HFF-Myc (cell line): ENCODE results near the gene PTPMT1.

Experiments used
- DNase-seq: peaks from one replicate; pipeline ENCODE4 v3.0.0-alpha.2; 2011; ENCODE audit warnings: low read depth; ENCODE audit errors: extremely low read depth
- H3K4me3 ChIP-seq: replicated peaks from 2 replicates; pipeline ENCODE4 v1.5.1; 2011; ENCODE audit warnings: low read depth, mild to moderate bottlenecking, control low read depth, low read length
- TF ChIP-seq, protein P1 (sequence below): IDR thresholded peaks from 2 replicates; pipeline ENCODE4 v1.5.1; 2012; ENCODE audit warnings: mild to moderate bottlenecking, low read depth, low read length, control low read depth; ENCODE audit errors: missing control alignments

The PTPMT1 gene

DNA sequence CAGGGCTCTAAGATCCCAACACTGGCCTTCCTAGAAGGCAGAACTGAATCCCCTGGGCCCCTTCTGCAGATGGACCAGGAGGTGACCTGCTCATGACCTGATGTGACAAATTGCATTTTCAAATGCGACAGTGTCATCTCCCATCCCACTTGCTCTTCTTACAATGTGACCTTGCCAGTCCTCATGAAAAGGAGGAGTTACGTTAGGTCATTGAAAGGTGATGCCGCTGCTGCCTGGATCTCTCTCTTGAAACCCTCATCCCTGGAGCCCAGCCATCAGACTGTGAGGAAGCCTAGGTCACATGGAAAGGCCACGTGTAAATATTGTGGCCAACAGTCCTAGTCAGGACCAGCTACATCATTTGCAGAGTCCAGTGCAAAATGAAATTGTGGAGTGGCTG lies 34.5 kb downstream of the PTPMT1 start:
- no peak overlapping the region for H3K4me3 ChIP-seq
- TF ChIP-seq, protein P1, sequence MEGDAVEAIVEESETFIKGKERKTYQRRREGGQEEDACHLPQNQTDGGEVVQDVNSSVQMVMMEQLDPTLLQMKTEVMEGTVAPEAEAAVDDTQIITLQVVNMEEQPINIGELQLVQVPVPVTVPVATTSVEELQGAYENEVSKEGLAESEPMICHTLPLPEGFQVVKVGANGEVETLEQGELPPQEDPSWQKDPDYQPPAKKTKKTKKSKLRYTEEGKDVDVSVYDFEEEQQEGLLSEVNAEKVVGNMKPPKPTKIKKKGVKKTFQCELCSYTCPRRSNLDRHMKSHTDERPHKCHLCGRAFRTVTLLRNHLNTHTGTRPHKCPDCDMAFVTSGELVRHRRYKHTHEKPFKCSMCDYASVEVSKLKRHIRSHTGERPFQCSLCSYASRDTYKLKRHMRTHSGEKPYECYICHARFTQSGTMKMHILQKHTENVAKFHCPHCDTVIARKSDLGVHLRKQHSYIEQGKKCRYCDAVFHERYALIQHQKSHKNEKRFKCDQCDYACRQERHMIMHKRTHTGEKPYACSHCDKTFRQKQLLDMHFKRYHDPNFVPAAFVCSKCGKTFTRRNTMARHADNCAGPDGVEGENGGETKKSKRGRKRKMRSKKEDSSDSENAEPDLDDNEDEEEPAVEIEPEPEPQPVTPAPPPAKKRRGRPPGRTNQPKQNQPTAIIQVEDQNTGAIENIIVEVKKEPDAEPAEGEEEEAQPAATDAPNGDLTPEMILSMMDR: no peak
- DNase-seq: no peak

DNA sequence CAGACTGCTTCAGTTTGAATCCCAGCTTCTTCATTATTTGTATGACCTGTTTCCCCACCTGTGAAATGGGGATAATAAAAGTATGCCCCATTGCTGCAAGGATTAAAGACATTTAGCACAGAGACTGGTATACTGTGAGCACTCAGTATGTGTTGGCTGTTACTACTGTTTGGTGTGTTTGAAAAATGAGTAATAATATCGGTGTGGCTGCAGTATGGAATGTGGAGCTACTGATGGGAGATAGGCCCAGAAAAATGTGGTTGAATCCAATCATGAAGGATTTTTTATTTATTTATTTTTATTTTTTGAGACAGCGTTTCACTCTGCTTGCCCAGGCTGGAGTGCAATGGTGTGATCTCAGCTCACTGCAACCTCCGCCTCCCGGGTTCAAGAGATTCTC lies 37.9 kb downstream of the PTPMT1 start:
- DNase-seq: no peak
- TF ChIP-seq, protein P1: no peak
- no peak overlapping the region for H3K4me3 ChIP-seq

DNA sequence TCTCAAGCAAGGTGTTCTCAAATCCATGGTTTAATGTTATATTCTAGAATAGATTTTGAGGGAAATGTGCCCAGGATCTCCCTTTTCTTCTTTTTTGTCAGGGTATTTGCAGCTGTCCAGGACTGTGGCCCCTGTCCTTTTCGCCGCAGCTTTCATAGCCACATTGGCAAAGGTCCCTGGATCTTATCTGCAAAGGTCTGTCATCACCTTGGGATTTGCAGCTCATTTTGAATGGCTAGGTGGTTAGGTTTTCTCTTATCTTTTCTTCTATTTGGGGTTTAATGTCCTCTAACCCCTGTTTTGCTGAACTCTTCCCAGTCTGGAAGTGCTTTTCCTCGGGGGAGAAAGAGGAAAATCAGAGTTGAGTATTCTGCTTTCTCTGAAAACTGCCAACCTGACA lies 40.5 kb downstream of the PTPMT1 start:
- DNase-seq: no peak
- H3K4me3 ChIP-seq: no peak overlapping the region
- TF ChIP-seq, protein P1: no peak

DNA sequence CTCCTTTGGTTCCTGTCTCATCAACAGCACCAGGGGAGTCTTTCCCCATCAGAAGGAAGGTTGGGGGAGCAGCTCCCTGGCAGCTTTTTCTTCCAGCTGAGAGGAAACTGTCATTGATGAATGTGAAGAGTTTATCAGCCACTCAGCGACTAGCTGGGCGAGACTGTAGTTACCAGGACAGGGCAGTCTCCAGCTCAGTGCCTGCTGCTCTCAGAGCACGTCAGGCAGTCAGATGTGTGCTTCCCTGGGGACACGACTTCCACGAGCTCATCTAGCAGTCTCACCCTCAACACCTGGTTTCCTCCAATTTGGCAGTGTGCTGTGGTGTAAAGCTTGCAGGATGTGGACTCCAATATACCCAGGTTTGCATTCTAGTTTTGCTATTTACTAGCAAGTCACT lies 41.3 kb downstream of the PTPMT1 start:
- H3K4me3 ChIP-seq: no peak overlapping the region
- TF ChIP-seq, protein P1: no peak
- no peak for DNase-seq

DNA sequence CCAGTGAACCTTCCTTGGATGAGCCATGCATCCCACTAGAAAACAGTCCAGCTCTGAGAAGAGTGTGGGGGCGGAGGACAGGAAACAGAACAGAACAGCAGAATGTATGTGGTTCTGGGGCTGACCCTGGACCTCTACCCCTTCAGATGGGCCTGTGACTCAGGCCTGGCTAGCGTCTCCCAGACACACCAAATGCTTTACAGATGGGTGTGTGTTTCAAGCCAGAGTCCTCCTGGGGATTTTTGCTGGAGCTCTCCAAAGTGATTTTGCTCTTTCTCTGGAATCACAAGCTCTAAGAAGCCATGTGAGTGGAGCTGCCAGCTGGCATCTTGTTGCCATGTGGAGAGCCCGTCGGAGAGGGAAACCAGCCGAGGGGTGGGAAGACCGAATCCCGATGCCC lies 42.0 kb downstream of the PTPMT1 start:
- H3K4me3 ChIP-seq: no peak overlapping the region
- DNase-seq: peak; percentile 93
- TF ChIP-seq, protein P1: no peak

DNA sequence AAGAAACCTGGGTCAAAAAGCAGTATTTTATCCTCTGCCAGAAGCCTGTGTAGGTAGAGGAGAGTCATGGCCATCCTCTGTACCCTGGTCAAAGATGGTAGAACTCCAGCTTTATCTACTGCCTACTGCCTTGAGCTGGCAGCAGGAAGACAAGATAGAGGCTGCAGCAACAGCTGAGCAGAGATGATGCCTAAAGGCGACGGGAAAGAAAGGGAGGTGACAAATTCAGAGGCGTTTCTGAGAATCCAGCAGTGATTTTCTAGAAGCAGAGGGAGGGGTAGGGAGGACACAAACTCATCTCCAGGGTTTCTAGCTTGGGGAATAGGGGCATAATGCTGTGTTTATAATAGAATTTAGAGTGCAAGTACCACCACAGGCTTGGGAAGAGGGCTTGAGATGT lies 44.3 kb downstream of the PTPMT1 start:
- TF ChIP-seq, protein P1: no peak
- no peak for DNase-seq

DNA sequence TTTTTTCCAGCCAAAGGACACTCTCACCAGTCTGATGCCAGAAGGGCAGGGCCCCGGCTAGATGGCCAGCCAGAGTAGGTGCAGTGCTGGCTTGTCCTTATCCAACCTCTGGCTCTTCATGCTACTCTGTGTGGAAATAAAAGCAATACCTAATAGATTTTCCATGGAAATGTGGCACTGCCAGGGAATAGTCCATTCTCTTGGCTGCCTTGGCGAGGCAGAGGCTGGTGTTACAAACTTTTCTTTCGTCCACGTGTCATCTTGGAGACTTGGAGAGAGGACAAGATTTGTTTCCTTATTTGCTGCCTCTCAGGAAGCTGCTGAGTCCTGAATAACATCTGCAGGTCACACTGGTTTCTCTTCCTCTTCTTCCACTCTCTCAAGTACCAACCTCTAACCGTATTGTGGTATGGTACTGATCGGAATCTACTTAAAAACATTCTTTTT lies 46.0 kb downstream of the PTPMT1 start:
- TF ChIP-seq, protein P1: no peak
- DNase-seq: no peak
- H3K4me3 ChIP-seq: no peak overlapping the region

More for the DNA sequence above, 44.3 kb downstream of the PTPMT1 start:
- H3K4me3 ChIP-seq: no peak overlapping the region
